ENCODE data around the gene TJP1.
"Not testable (repeated sequence)": the region's sequence is repeated elsewhere in the genome, so short reads cannot be mapped to it uniquely, and the experiment has no call there.

TJP1 gene

GRCh38 chr15:29819979-29820378 lies 2.3 kb downstream of the TJP1 start:
- peak overlapping the region; percentile 74 for H3K4me3 ChIP-seq (ENCODE audit: low read depth, low read length)
- DNase-seq (ENCODE audit: low read depth, low spot score) = no peak
- in situ Hi-C loops (cut with HindIII; ENCODE audit: low sequenced_read_pairs) = no loop called here
- TF ChIP-seq CTCF (IDR thresholded peaks at IDR 0.05; ENCODE audit: low read depth, low read length) = no peak

DNA sequence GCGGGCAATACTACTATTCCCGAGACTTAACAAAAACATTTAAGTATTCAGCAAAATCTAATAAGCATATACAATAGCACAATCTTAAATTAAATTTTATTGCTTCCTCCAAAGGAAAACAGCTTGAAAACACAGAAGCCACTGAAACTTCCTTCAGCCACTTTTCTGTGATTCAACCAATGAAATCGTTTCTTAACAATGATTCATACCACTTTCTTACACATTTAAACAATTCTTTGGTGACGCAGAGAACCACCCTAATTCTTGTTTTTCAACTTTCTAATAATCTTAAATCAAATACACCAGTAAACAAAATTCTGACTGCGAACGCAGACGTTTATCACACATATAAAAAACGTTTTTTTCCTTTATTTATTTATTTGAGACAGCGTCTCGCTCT lies 4.1 kb downstream of the TJP1 start:
- in situ Hi-C loops (cut with HindIII; ENCODE audit: low sequenced_read_pairs) = no loop called here
- TF ChIP-seq CTCF (IDR thresholded peaks at IDR 0.05; ENCODE audit: low read depth, low read length) = no peak
- DNase-seq (ENCODE audit: low read depth, low spot score) = peak; percentile 24
- H3K4me3 ChIP-seq (ENCODE audit: low read depth, low read length) = no peak overlapping the region

GRCh38 chr15:29817455-29817854 lies 4.8 kb downstream of the TJP1 start:
- DNase-seq (ENCODE audit: low read depth, low spot score); H3K4me3 ChIP-seq (ENCODE audit: low read depth, low read length); in situ Hi-C loops (cut with HindIII; ENCODE audit: low sequenced_read_pairs): not testable (repeated sequence)

GRCh38 chr15:29815000-29815710 lies 7.1 kb downstream of the TJP1 start:
- TF ChIP-seq CTCF (IDR thresholded peaks at IDR 0.05; ENCODE audit: low read depth, low read length) = no peak
- no peak overlapping the region for H3K4me3 ChIP-seq (ENCODE audit: low read depth, low read length)
- in situ Hi-C loops (cut with HindIII; ENCODE audit: low sequenced_read_pairs) = no loop called here
- DNase-seq (ENCODE audit: low read depth, low spot score) = peak; percentile 52

- no peak for DNase-seq (ENCODE audit: low read depth, low spot score)
- in situ Hi-C loops (cut with HindIII; ENCODE audit: low sequenced_read_pairs) = no loop called here
- no peak overlapping the region for H3K4me3 ChIP-seq (ENCODE audit: low read depth, low read length)
- TF ChIP-seq CTCF (IDR thresholded peaks at IDR 0.05; ENCODE audit: low read depth, low read length) = no peak
These were observed 9.3 kb downstream of the TJP1 start for GRCh38 chr15:29813009-29813408.

DNA sequence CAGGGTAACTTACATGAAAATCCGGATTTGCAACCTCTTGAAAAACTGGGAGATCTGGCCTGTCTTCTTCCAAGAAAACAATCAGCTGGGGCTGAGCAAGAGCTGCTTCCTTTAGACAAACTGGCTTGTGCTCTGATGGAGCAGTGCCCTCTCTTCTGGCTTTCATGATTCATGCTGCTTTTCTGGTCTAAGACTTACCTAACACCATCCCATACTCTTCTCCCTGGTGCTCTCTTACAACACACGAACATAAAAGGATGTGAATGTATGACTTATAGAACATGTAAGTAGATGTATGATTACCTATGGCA lies 9.9 kb downstream of the TJP1 start:
- DNase-seq (ENCODE audit: low read depth, low spot score) = peak; percentile 52
- in situ Hi-C loops (cut with HindIII; ENCODE audit: low sequenced_read_pairs) = no loop called here

More for the DNA sequence above, 9.9 kb downstream of the TJP1 start:
- H3K4me3 ChIP-seq (ENCODE audit: low read depth, low read length) = no peak overlapping the region
- TF ChIP-seq CTCF (IDR thresholded peaks at IDR 0.05; ENCODE audit: low read depth, low read length) = no peak

All from astrocyte of the spinal cord (primary cell).